Measurements from ENCODE around the gene PPFIA1.
"Not testable (repeated sequence)": the region's sequence is repeated elsewhere in the genome, so short reads cannot be mapped to it uniquely, and the experiment has no call there.

PPFIA1 gene

GRCh38 chr11:70387564-70387963 is 117.1 kb downstream of the PPFIA1 start:
- FAIRE-seq = no peak
- no peak for DNase-seq (ENCODE audit: low spot score)

DNA sequence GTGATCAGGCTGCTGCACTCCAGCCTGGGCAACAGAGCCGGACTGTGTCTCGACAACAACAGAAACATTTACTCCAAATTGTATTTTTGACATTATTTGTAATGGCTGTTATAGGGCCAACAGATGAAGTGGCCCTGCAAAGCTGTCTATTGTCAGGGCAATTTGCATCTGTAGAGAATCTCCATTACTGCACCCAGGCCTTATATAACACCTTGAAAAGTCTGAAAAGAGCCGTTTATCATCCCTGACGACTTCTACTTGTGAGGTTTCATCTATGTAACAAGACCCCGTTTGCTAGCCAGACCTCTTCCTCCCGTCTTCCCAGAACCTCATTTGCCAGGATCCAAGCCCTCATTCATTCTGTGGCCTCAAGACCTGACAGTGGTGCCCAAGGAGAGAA is 118.7 kb downstream of the PPFIA1 start:
- FAIRE-seq (no peak), DNase-seq (ENCODE audit: low spot score) (no peak)

DNA sequence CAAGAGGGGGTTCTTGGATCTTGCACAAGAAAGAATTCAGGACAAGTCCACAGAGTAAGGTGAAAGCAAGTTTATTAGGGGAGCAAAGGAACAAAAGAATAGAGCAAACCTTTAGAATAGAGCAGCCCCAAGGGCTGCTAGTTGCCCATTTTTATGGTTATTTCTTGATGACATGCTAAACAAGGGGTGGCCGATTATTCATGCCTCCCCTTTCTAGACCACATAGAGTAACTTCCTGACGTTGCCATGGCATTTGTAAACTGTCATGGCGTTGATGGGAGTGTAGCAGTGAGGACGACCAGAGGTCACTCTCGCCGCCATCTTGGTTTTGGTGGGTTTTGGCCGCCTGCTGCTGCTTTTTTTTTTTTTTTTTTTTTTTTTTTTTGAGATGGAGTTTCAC is 120.4 kb downstream of the PPFIA1 start:
- not testable (repeated sequence) for FAIRE-seq; DNase-seq (ENCODE audit: low spot score)

DNA sequence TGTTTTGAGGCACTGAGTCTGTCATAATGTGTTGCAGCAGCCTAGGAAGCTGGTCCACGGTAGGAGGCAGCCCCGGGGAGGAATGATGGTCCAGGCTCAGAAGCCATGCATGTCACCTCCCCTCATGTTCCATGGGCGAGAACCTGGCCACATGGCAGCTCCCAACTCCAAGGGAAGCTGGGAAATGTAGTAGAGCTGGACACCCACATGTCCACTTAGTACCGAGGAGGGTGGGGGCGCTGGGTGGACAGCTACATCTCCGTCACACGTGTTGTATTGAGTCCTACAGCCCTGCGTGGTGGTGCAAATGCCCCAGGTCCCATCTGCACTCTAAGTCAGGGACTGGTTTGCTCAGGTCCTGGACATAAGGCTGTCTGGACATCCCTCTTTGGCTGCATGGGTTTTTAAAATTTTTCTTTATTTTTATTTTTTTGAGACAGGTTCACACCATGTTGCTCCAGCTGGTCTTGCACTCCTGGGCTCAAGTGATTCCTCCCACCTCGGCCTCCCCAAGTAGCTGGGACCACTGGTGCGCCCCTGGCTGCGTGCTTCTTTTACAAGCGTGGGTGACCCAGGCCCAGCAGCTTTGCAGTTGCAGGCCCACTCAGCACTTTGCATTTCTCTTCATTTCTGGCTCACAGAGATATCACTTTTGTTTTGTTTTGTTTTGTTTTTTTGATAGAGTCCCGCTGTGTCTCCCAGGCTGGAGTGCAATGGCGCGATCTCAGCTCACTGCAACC is 123.9 kb downstream of the PPFIA1 start:
- FAIRE-seq = no peak
- no peak for DNase-seq (ENCODE audit: low spot score)

DNA sequence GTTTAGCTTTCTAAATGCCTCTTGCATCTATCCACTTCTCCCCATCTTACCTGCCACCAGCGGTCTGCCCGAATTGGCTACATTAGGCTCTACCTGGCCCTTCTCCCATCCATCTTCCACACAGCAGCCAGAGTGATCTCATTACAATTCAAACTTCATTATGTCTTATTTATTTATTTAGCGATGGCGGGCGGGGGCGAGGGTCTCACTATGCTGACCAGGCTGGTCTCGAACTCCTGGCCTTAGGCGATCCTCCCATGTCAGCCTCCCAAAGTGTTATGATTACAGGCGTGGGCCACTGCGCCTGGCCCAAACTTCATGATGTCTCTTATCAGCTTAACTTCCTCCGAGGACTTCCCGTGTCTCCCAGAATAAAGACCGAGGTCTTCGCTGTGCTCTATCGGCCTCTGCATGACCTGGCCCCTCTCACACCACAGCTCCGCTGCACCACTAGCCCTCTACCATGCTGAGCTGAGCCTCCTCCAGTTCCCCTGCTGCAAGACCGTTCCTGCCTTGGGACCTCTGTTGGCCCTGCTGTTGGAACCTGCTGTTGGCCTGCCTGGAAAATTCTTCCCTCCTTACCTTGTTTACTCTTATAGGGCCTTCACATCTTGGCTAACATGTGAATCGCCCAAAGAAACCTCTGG is 127.0 kb downstream of the PPFIA1 start:
- peak; percentile 28 for DNase-seq (ENCODE audit: low spot score)
- FAIRE-seq = no peak

DNA sequence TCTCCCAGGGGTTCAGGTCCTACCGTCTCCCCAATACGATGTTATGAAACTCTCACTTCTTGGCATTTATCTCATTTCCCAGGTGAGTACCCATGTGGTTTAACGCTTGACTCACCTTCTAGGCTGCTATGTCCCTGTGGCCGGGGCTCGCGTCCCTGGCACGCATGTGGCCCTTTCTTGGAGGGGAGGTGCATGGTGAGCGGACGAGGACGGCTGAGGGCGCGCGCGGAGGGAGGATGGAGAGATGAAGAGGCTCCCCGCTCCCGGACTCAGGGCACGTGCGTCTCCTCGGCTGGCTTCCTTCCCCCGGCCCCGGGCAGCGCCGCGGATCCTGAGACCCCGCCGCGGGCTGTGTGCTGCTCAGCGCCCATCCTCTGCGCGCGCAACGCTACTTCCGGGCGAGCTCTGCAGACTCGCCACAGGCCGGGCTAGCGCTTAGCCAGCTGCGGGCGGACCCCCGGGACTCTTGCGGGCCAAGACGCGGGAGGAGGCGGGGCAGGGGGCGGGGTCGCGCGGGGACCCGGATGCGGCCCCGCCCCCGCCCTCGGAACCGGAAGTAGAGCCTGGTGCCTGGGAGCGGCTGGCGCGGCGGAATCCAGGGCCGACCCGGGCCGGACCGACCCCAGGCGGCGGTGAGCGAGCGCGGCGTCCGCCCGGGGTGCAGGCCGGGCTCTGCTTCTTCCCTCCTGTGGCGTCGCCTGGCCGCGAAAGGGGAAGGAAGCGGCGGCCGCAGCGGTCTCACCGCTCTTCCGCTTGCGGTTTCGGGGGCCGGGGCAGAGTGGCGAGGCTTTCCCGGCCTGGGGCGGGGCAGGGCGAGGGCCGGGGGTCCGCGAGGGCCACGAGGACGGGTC is 127.7 kb downstream of the PPFIA1 start, which contains the start of gene CTTN:
Gene CTTN (plus strand): TSS at position 547 of the 851 bp plus-strand sequence. CDS start 8,769 bp downstream, outside the sequence.
- FAIRE-seq (no peak), DNase-seq (ENCODE audit: low spot score) (peak; percentile 96)

- DNase-seq (ENCODE audit: low spot score) (no peak), FAIRE-seq (no peak)
Measured at GRCh38 chr11:70398834-70399680, 128.6 kb downstream of the PPFIA1 start.

- DNase-seq (ENCODE audit: low spot score) (peak; percentile 94), FAIRE-seq (no peak)
Measured at GRCh38 chr11:70399681-70400112, 129.2 kb downstream of the PPFIA1 start.

- FAIRE-seq (no peak), DNase-seq (ENCODE audit: low spot score) (no peak)
Measured at GRCh38 chr11:70400643-70401042, 130.2 kb downstream of the PPFIA1 start.

GRCh38 chr11:70402016-70402415 is 131.5 kb downstream of the PPFIA1 start:
- FAIRE-seq (no peak), DNase-seq (ENCODE audit: low spot score) (no peak)

DNA sequence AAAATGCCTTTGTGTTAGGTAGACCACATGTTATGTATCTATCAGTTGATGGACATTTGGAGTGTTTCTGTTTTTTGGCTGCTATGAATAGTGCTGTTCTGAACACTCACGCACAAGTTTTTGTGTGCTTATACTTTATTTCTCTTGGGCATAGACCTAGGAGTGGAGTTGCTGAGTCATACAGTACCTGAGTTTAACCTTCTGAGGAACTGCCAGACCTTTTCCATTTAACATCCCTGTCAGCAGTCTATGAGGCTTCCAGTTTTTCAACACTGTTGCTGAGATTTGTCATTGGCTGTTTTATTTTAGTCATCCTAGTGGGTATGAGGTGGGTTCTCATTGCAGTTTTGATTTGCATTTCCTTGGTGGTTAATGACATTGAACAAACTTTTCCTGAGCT is 132.2 kb downstream of the PPFIA1 start:
- no peak for DNase-seq (ENCODE audit: low spot score)
- FAIRE-seq = no peak

DNA sequence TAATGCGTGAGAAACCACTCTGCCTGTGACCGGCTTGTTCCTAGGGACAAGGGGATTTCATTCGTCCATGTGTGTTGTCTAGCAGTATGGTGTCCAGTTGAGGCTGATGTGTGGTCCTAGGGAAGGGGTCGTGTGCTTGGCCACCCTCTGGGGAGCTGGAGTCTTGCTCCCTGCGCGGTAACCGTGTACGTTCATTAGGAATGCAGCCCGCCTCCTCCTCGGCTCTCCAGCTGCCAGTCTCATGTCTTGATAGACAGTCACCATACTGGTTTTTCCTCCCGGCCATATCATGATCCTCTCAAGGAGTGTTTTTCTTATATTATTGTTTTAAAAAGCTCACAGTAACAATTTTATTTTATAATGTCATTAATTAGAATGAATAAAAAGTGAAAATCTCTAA is 133.8 kb downstream of the PPFIA1 start:
- FAIRE-seq = no peak
- DNase-seq (ENCODE audit: low spot score) = no peak

DNA sequence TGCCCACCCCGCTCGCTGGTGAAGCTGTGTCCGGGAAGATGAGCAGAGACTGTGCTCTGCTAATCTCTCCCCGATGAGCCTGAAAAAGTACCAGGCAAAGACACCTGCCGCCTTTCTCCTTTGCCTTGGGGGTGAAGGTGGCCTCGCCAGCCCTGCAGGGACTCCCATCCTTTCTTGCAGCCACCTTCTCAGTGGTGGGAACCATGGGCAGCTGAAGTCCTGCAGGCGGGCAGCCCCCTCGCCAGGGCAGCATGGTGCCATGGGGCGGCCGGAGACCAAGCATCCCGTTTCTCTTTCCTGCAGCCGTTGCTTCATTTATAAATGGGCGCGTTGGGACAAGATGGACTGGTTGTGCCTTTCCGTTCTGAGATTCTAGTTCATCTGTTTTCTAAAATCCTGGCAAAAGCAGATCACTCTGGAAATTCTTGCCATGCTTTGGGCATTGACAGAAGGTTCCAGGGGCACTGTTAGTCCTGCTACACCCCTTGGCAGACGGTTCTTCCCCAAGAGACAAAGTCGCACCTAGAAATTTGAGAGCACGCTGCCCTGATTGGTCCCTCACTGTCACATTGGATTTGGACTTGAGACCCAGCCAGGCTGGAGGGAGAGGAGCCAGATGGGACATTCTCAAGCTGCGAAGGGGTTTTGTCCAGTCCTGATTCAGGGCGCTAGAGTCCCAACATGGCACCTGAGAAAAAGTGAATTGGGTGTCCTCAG is 135.3 kb downstream of the PPFIA1 start:
- FAIRE-seq (no peak), DNase-seq (ENCODE audit: low spot score) (no peak)

DNA sequence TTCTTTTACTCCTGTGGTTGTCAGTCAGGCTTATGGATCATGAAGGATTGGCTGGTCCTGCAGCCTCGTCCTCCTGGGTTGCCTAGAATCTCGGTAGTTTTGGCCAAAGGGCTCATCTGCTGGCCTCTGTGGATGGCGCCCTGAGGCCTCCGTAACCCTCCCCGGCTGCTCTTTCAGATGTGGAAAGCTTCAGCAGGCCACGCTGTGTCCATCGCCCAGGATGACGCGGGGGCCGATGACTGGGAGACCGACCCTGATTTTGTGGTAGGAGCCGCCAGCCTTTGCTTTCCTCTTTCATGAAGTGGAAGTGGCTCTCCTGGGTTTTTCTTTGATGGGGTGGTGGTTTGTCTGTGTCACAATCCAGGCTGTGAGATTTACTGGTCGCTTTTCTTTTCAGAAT is 136.6 kb downstream of the PPFIA1 start:
- FAIRE-seq = no peak
- DNase-seq (ENCODE audit: low spot score) = no peak

- no peak for DNase-seq (ENCODE audit: low spot score)
- FAIRE-seq = no peak
Measured at GRCh38 chr11:70407814-70408213, 137.3 kb downstream of the PPFIA1 start.

GRCh38 chr11:70408326-70408725 is 137.8 kb downstream of the PPFIA1 start:
- FAIRE-seq = not testable (repeated sequence)

DNA sequence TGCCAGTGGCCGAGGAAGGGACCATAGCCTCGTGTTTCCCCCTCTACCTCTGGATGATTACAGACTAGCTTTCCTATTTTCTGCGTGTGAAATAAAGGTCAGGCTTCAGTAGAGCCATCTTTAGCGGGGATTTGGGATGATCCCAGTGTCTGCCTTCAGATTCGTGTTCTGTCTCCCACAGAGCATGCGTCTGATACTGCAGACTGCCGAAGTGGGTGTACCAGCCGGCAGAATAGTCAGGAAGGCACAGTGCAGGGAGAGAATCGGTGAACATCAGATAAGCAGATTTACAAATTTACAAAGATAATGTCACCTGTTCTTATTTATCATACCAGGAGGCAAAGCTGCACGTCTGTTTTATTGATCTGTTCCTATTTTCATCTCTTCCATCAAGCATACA is 138.9 kb downstream of the PPFIA1 start:
- FAIRE-seq (no peak), DNase-seq (ENCODE audit: low spot score) (no peak)

More at GRCh38 chr11:70408326-70408725, 137.8 kb downstream of the PPFIA1 start:
- DNase-seq (ENCODE audit: low spot score) = not testable (repeated sequence)

DNA sequence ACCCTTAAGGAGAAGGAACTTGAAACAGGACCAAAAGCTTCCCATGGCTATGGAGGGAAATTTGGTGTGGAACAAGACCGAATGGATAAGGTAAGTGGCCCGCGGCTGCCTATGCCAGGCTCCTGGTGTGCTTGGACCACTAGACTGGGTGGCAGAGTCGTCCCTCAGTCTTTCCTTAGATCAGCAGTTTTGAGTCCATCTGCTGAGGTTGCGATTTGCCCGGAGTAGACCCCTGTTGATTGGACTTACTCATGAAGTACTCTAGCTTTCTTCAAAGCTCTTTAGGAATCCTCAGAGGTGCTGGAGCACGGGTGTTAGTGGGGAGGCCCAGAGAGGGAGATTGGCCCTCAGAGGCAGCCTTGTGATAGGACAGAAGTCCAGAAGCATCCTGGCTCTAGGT is 139.4 kb downstream of the PPFIA1 start:
- DNase-seq (ENCODE audit: low spot score) (no peak), FAIRE-seq (no peak)

DNA sequence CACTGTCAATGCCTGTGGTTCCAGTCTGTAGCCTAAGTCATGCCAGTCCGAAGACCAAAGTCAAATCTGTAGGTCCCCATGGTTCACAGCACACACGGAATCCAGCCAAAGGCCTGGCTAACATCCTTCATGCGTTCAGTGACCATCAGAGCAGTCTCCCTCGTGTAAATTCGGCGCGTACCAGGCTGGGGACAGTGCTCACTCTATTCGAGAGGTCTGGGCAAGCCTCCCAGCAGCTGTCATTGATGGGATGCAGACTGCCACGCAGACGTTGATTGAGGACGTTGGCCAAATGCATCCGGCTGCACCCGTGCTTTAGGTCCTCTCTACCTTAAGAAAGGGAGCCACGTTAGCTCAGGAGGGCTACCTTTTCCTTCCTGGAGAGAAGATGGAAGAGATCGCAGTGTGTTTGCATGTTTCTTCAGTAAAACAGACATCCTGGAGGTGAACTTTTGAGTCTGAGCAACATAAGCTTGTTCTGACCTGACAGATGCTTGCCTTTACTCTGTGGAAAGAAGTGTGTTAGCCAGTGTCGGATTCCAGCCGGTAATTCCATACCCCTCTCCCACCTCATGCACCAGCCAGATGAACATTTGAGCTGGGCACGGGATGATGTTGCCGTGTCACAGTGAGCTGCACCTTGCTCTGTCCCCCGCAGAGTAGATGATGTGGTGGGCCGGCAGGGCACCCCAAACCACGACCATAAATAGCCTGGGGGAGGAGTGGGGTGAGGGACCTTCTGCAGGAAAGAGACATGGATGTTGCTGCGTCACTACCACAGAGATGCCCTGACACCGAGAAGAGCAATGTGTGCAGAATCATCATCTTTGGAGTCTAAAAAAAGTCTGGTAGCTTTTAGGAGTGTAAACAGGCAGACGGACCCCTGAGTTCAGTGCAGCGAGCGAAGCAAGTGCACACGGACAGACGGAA is 140.1 kb downstream of the PPFIA1 start:
- no peak for FAIRE-seq
- no peak for DNase-seq (ENCODE audit: low spot score)

Data from urothelium cell line (cell line).